Smooth muscle cell (in vitro differentiated cells): ENCODE data around the gene ARTN. TPM values are rescaled to one million over a fixed set of nuclear protein-coding genes. Genes with fewer than 3 reads are reported as not detected.

ENCODE experiments used
- DNase-seq: peaks from one replicate; lab custom pipeline; 2025; ENCODE audit not compliant: unreplicated experiment; lab: John Stamatoyannopoulos, UW
- H2AFZ ChIP-seq: fragments of 200-600 bp; sonication (generic); 2 replicates; pipeline ENCODE4 v1.6.0; 2016; ENCODE audit warnings: antibody characterized with exemption, low read depth, mild to moderate bottlenecking
- H3F3A ChIP-seq: fragments of 200-600 bp; sonication (generic); 2 replicates; pipeline ENCODE4 v1.6.0; 2017; ENCODE audit warnings: antibody characterized with exemption, low read depth
- H3K27ac ChIP-seq: fragments of 200-600 bp; sonication (generic); 2 replicates; pipeline ENCODE4 v1.5.1; 2016; ENCODE audit warnings: low read depth, mild to moderate bottlenecking
- H3K27me3 ChIP-seq: fragments of 200-600 bp; sonication (generic); 2 replicates; pipeline ENCODE4 v1.6.1; 2016; ENCODE audit warnings: low read depth, mild to moderate bottlenecking
- H3K36me3 ChIP-seq: fragments of 200-600 bp; sonication (generic); 2 replicates; pipeline ENCODE4 v1.5.1; 2016; ENCODE audit warnings: low read depth
- H3K4me1 ChIP-seq: fragments of 200-600 bp; sonication (generic); 2 replicates; pipeline ENCODE4 v1.5.1; 2016; ENCODE audit warnings: low read depth
- H3K4me2 ChIP-seq: fragments of 200-600 bp; sonication (generic); 2 replicates; pipeline ENCODE4 v1.6.0; 2016; ENCODE audit warnings: mild to moderate bottlenecking
- H3K4me3 ChIP-seq: fragments of 200-600 bp; sonication (generic); 2 replicates; pipeline ENCODE4 v1.5.1; 2016; ENCODE audit warnings: mild to moderate bottlenecking
- H3K79me2 ChIP-seq: fragments of 200-600 bp; sonication (generic); 2 replicates; pipeline ENCODE4 v1.6.0; 2016; ENCODE audit warnings: low read depth, mild to moderate bottlenecking
- H3K9ac ChIP-seq: fragments of 200-600 bp; sonication (generic); 2 replicates; pipeline ENCODE4 v1.6.0; 2016; ENCODE audit warnings: low read depth
- H3K9me3 ChIP-seq: fragments of 200-600 bp; sonication (generic); replicated peaks from 2 replicates; pipeline ENCODE4 v1.5.1; 2016; ENCODE audit warnings: low read depth
- H4K20me1 ChIP-seq: fragments of 200-600 bp; sonication (generic); 2 replicates; pipeline ENCODE4 v1.6.0; 2016; ENCODE audit warnings: low read depth
- CTCF ChIP-seq: fragments of 200-600 bp; sonication (generic); IDR thresholded peaks from 2 replicates; pipeline ENCODE4 v1.5.1; 2017; ENCODE audit warnings: borderline replicate concordance, mild to moderate bottlenecking, antibody characterized with exemption; ENCODE audit not compliant: insufficient read depth, poor library complexity, severe bottlenecking
- WGBS: methylation state at CpG from one replicate; pipeline ENCODE4 v1.1.7; 2016; ENCODE audit warnings: low lambda C conversion rate; 5-methylcytosine and 5-hydroxymethylcytosine counted together
- polyA plus RNA-seq: library from polyadenylated mRNA; unstranded; fragments of >200 nt; fragmentation: Nextera tagmentation; extraction: Ambion mirVana; gene quantifications from 2 replicates; pipeline ENCODE4 v1.2.1, GENCODE V29; 2016
- total RNA-seq: library from RNA; depleted of rRNA; stranded (reverse); fragments of >200 nt; gene quantifications from 2 replicates; pipeline ENCODE4 v1.2.3, GENCODE V29; 2014

ARTN gene
- total and polyA plus RNA-seq, 2 experiments from 2014 or later, result 0.27 to 0.36 TPM

- H3K4me1 ChIP-seq, result peaks cover 24% of the 10 kb centered on the region
- H3K27ac ChIP-seq, result peak overlapping the region; percentile 83
- peak overlapping the region; percentile 70 for H2AFZ ChIP-seq
- no peaks in the 10 kb centered on the region for H3K36me3 ChIP-seq
- peaks cover 36% of the 10 kb centered on the region for H4K20me1 ChIP-seq
- peak overlapping the region; percentile 99 for H3K4me2 ChIP-seq
- no peak for DNase-seq
- H3K79me2 ChIP-seq, result peaks cover 30% of the 10 kb centered on the region
- H3F3A ChIP-seq, result peaks cover 19% of the 10 kb centered on the region
- no peaks in the 10 kb centered on the region for H3K27me3 ChIP-seq
- peak overlapping the region; percentile 81 for H3K4me3 ChIP-seq
- H3K9me3 ChIP-seq, result no peaks in the 10 kb centered on the region
- WGBS, result 4% methylated on average over 24 of the region's 34 CpGs
- H3K9ac ChIP-seq, result peak overlapping the region; percentile 93
- no peak for TF ChIP-seq CTCF
These were observed 41.8 kb downstream of the ARTN start for GRCh38 chr1:43975249-43975961.

- 89% methylated on average over 4 of the region's 4 CpGs for WGBS
- H3K27ac ChIP-seq, result no peak overlapping the region
These were observed 42.4 kb downstream of the ARTN start for GRCh38 chr1:43976045-43976444.

GRCh38 chr1:43976890-43977289 lies 43.3 kb downstream of the ARTN start:
- WGBS, result 96% methylated on average over 8 of the region's 8 CpGs
- no peak overlapping the region for H3K4me2 ChIP-seq
- no peak overlapping the region for H3K9ac ChIP-seq
- no peak overlapping the region for H3K4me3 ChIP-seq
- H3K27me3 ChIP-seq, result no peaks in the 10 kb centered on the region
- peaks cover 47% of the 10 kb centered on the region for H4K20me1 ChIP-seq
- peaks cover 19% of the 10 kb centered on the region for H3F3A ChIP-seq
- no peak overlapping the region for H2AFZ ChIP-seq
- no peak for DNase-seq
- TF ChIP-seq CTCF, result no peak
- H3K9me3 ChIP-seq, result no peaks in the 10 kb centered on the region
- no peaks in the 10 kb centered on the region for H3K36me3 ChIP-seq
- H3K79me2 ChIP-seq, result peaks cover 30% of the 10 kb centered on the region
- H3K4me1 ChIP-seq, result peaks cover 18% of the 10 kb centered on the region
- no peak overlapping the region for H3K27ac ChIP-seq

More at GRCh38 chr1:43976045-43976444, 42.4 kb downstream of the ARTN start:
- Histone ChIP-seq H3F3A (peaks cover 19% of the 10 kb centered on the region), H3K27me3 (no peaks in the 10 kb centered on the region), H3K9me3 (no peaks in the 10 kb centered on the region), H3K9ac (peak overlapping the region; percentile 93), H3K79me2 (peaks cover 24% of the 10 kb centered on the region), H3K4me1 (peaks cover 18% of the 10 kb centered on the region), H3K36me3 (no peaks in the 10 kb centered on the region), H2AFZ (no peak overlapping the region), H4K20me1 (peaks cover 40% of the 10 kb centered on the region), H3K4me3 (peak overlapping the region; percentile 81), H3K4me2 (peak overlapping the region; percentile 99)
- no peak for DNase-seq
- TF ChIP-seq CTCF, result no peak
